Gastrocnemius medialis (tissue), 4 donors: ENCODE results near the gene ECM2.

Source experiments
- POLR2A ChIP-seq, 2 donors: fragments of 450-650 bp; IDR thresholded peaks; one replicate each; pipeline ENCODE4 v1.6.1; 2017; ENCODE audit warnings: antibody characterized with exemption in 2 of 2, mild to moderate bottlenecking in 2 of 2, moderate library complexity in 2 of 2
- TF ChIP-seq, protein P1 (sequence below), 5 experiments: fragments of 450-650 bp in 3 of 5; fragments of 200-600 bp in 2 of 5; sonication (generic) in 2 of 5; IDR thresholded peaks in 4 of 5; conservative IDR thresholded peaks in 1 of 5; 1 replicate in 4 of 5; 2 replicates in 1 of 5; pipeline ENCODE4 v1.5.1; 2016 to 2019; ENCODE audit warnings: antibody characterized with exemption in 5 of 5, mild to moderate bottlenecking in 3 of 5, moderate library complexity in 3 of 5

DNA sequence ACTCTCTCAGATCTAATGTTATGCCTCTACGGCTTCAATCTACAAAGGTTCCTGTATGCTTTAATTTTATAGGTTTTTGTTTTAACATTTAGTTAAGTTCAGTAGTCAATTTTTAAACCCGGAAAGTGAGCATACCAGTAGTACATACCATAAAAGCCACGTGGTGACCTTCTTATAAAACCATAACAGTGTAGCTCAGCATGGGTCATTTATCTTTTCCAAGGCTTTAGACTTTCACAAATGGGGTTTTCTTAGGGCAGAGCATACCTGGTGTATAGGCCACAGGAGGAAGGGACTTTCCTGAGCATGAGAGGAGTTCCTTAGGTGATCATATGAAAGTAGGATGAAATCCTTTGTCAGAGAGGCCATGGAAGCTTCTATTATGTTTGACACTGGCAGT, 23.2 kb downstream of the ECM2 start:
- TF ChIP-seq, protein P1, sequence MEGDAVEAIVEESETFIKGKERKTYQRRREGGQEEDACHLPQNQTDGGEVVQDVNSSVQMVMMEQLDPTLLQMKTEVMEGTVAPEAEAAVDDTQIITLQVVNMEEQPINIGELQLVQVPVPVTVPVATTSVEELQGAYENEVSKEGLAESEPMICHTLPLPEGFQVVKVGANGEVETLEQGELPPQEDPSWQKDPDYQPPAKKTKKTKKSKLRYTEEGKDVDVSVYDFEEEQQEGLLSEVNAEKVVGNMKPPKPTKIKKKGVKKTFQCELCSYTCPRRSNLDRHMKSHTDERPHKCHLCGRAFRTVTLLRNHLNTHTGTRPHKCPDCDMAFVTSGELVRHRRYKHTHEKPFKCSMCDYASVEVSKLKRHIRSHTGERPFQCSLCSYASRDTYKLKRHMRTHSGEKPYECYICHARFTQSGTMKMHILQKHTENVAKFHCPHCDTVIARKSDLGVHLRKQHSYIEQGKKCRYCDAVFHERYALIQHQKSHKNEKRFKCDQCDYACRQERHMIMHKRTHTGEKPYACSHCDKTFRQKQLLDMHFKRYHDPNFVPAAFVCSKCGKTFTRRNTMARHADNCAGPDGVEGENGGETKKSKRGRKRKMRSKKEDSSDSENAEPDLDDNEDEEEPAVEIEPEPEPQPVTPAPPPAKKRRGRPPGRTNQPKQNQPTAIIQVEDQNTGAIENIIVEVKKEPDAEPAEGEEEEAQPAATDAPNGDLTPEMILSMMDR (IDR thresholded peaks at IDR 0.05 in 4 of 5, conservative IDR thresholded peaks at IDR 0.05 in 1 of 5) = no peak
- TF ChIP-seq POLR2A (IDR thresholded peaks at IDR 0.05) = no peak
